ENCODE results near the gene ZBTB45.
"Not testable (repeated sequence)": the region's sequence is repeated elsewhere in the genome, so short reads cannot be mapped to it uniquely, and the experiment has no call there.

The ZBTB45 gene

GRCh38 chr19:58510084-58510862 lies 9.3 kb downstream of the ZBTB45 start:
- no peak for DNase-seq

GRCh38 chr19:58509731-58510083 lies 9.9 kb downstream of the ZBTB45 start:
- no peak for DNase-seq

GRCh38 chr19:58507602-58508223 lies 11.9 kb downstream of the ZBTB45 start:
- DNase-seq: not testable (repeated sequence)

- no peak for DNase-seq
Measured at GRCh38 chr19:58500242-58500641, 19.4 kb downstream of the ZBTB45 start.

- peak; percentile 96 to 99 for DNase-seq
Measured at GRCh38 chr19:58499021-58499927, 20.3 kb downstream of the ZBTB45 start.

GRCh38 chr19:58498316-58499020 lies 21.1 kb downstream of the ZBTB45 start:
- no peak for DNase-seq

GRCh38 chr19:58497634-58498170 lies 21.9 kb downstream of the ZBTB45 start:
- no peak for DNase-seq

- no peak for DNase-seq
Measured at GRCh38 chr19:58492265-58492664, 27.3 kb downstream of the ZBTB45 start.

- no peak for DNase-seq
Measured at GRCh38 chr19:58491393-58491792, 28.2 kb downstream of the ZBTB45 start.

GRCh38 chr19:58484349-58484748 lies 35.3 kb downstream of the ZBTB45 start:
- not testable (repeated sequence) for DNase-seq

- no peak for DNase-seq
Measured at GRCh38 chr19:58483776-58484175, 35.8 kb downstream of the ZBTB45 start.

- no peak for DNase-seq
Measured at GRCh38 chr19:58482372-58482771, 37.2 kb downstream of the ZBTB45 start.

- no peak for DNase-seq
Measured at GRCh38 chr19:58480831-58481230, 38.8 kb downstream of the ZBTB45 start.

GRCh38 chr19:58480481-58480830 lies 39.2 kb downstream of the ZBTB45 start:
- DNase-seq: no peak

GRCh38 chr19:58479736-58480480 lies 39.7 kb downstream of the ZBTB45 start:
- DNase-seq: no peak

- no peak for DNase-seq
Measured at GRCh38 chr19:58479303-58479702, 40.3 kb downstream of the ZBTB45 start.

GRCh38 chr19:58477871-58478270 lies 41.7 kb downstream of the ZBTB45 start:
- DNase-seq: no peak

GRCh38 chr19:58477130-58477529 lies 42.5 kb downstream of the ZBTB45 start:
- no peak for DNase-seq

- DNase-seq: no peak
Measured at GRCh38 chr19:58476498-58477015, 43.1 kb downstream of the ZBTB45 start.

GRCh38 chr19:58475714-58476497 lies 43.7 kb downstream of the ZBTB45 start, which contains the start of gene ZNF446:
ZNF446 (plus strand) TSS chr19:58476352; CDS start chr19:58477219, 867 bp downstream.
- DNase-seq: peak; percentile 95 to 96

Data from AML-193 (cell line).